Measurements from ENCODE around the gene PALM2AKAP2.
"Not testable (repeated sequence)": the region's sequence is repeated elsewhere in the genome, so short reads cannot be mapped to it uniquely, and the experiment has no call there.

PALM2AKAP2 gene

GRCh38 chr9:109811876-109812275, 31.9 kb downstream of the PALM2AKAP2 start:
- no peak for DNase-seq

GRCh38 chr9:109812331-109812730, 32.3 kb downstream of the PALM2AKAP2 start:
- no peak for DNase-seq

GRCh38 chr9:109812818-109813281, 32.9 kb downstream of the PALM2AKAP2 start:
- DNase-seq = no peak

GRCh38 chr9:109813303-109813702, 33.3 kb downstream of the PALM2AKAP2 start:
- no peak for DNase-seq

- DNase-seq = no peak
Observed at GRCh38 chr9:109813829-109814228, 33.8 kb downstream of the PALM2AKAP2 start.

GRCh38 chr9:109815366-109815947, 35.5 kb downstream of the PALM2AKAP2 start:
- no peak for DNase-seq

GRCh38 chr9:109816490-109816889, 36.5 kb downstream of the PALM2AKAP2 start:
- no peak for DNase-seq

GRCh38 chr9:109817146-109817845, 37.3 kb downstream of the PALM2AKAP2 start:
- DNase-seq = no peak

GRCh38 chr9:109817846-109818472, 38.0 kb downstream of the PALM2AKAP2 start:
- DNase-seq = no peak

GRCh38 chr9:109821711-109822110, 41.7 kb downstream of the PALM2AKAP2 start:
- no peak for DNase-seq

GRCh38 chr9:109825383-109825782, 45.4 kb downstream of the PALM2AKAP2 start:
- DNase-seq = not testable (repeated sequence)

GRCh38 chr9:109826559-109826958, 46.6 kb downstream of the PALM2AKAP2 start:
- no peak for DNase-seq

GRCh38 chr9:109828254-109828653, 48.3 kb downstream of the PALM2AKAP2 start:
- no peak for DNase-seq

Data from activated CD4-positive, CD25-positive, alpha-beta regulatory T cell treated with anti-CD3 and anti-CD28 coated beads, Interleukin-2, amount 50 U/mL, for 72 hours (primary cell).